NCI-H2029 treated with DMSO at 0.1 percent for 48 hours (cell line): ENCODE results near the gene SMURF2.
"Not testable (repeated sequence)": the region's sequence is repeated elsewhere in the genome, so short reads cannot be mapped to it uniquely, and the experiment has no call there.

Source experiments
- DNase-seq: peaks from one replicate; lab custom pipeline; 2025; lab: John Stamatoyannopoulos, UW

SMURF2 gene

GRCh38 chr17:64630309-64631223 is 31.5 kb downstream of the SMURF2 start:
- no peak for DNase-seq

- no peak for DNase-seq
These were observed 33.5 kb downstream of the SMURF2 start for GRCh38 chr17:64628641-64629040.

- DNase-seq, result no peak
These were observed 34.3 kb downstream of the SMURF2 start for GRCh38 chr17:64627797-64628196.

GRCh38 chr17:64626827-64627226 is 35.3 kb downstream of the SMURF2 start:
- DNase-seq, result no peak

GRCh38 chr17:64625541-64625940 is 36.6 kb downstream of the SMURF2 start:
- DNase-seq, result no peak

- DNase-seq, result no peak
These were observed 39.0 kb downstream of the SMURF2 start for GRCh38 chr17:64622931-64623654.

- no peak for DNase-seq
These were observed 40.3 kb downstream of the SMURF2 start for GRCh38 chr17:64621772-64622171.

GRCh38 chr17:64618848-64619247 is 43.3 kb downstream of the SMURF2 start:
- DNase-seq, result no peak

GRCh38 chr17:64617125-64617780 is 44.9 kb downstream of the SMURF2 start:
- DNase-seq, result no peak

- no peak for DNase-seq
These were observed 47.0 kb downstream of the SMURF2 start for GRCh38 chr17:64615028-64615677.

GRCh38 chr17:64614266-64615027 is 47.7 kb downstream of the SMURF2 start:
- no peak for DNase-seq

- DNase-seq, result no peak
These were observed 50.7 kb downstream of the SMURF2 start for GRCh38 chr17:64611369-64611768.

- DNase-seq, result not testable (repeated sequence)
These were observed 51.9 kb downstream of the SMURF2 start for GRCh38 chr17:64610244-64610643.

GRCh38 chr17:64608571-64608981 is 53.5 kb downstream of the SMURF2 start:
- no peak for DNase-seq

- no peak for DNase-seq
These were observed 54.1 kb downstream of the SMURF2 start for GRCh38 chr17:64607862-64608565.

- DNase-seq, result not testable (repeated sequence)
These were observed 57.6 kb downstream of the SMURF2 start for GRCh38 chr17:64604532-64604931.

GRCh38 chr17:64603987-64604386 is 58.1 kb downstream of the SMURF2 start:
- no peak for DNase-seq

GRCh38 chr17:64599827-64600226 is 62.3 kb downstream of the SMURF2 start:
- DNase-seq, result no peak

- no peak for DNase-seq
These were observed 62.9 kb downstream of the SMURF2 start for GRCh38 chr17:64599187-64599676.

- no peak for DNase-seq
These were observed 63.4 kb downstream of the SMURF2 start for GRCh38 chr17:64598672-64599071.
